CD4-positive, CD25-positive, alpha-beta regulatory T cell (primary cell): ENCODE measurements around the gene KIF6. TPM values are rescaled to one million over a fixed set of nuclear protein-coding genes. Genes with fewer than 3 reads are reported as not detected.

Source experiments
- ATAC-seq, 2 donors: fragments of 150-1000 bp; cut with Tn5 transposase; one replicate each; pipeline ENCODE4 v1.10.0; 2021; ENCODE audit warnings: low read depth in 2 of 2, moderate number of reproducible peaks in 2 of 2, moderate library complexity in 1 of 2
- DNase-seq, 3 donors: peaks; one replicate each; pipeline versions ENCODE4 v3.0.0 to v3.0.0-alpha.2; 2012 to 2022; ENCODE audit warnings: mixed read lengths in 1 of 3
- H3K27ac ChIP-seq: one replicate; pipeline ENCODE4 v1.7.0; 2013; ENCODE audit warnings: mild to moderate bottlenecking, low read length; ENCODE audit not compliant: insufficient read depth, poor library complexity, severe bottlenecking
- H3K27me3 ChIP-seq: one replicate; pipeline ENCODE4 v1.7.0; 2013; ENCODE audit warnings: low read length; ENCODE audit not compliant: control insufficient read depth, insufficient read depth
- H3K36me3 ChIP-seq: one replicate; pipeline ENCODE4 v1.7.0; 2013; ENCODE audit warnings: mild to moderate bottlenecking, low read length, moderate library complexity; ENCODE audit not compliant: control insufficient read depth, insufficient read depth
- H3K4me1 ChIP-seq: 2 replicates; pipeline ENCODE4 v1.7.0; 2013; ENCODE audit warnings: mild to moderate bottlenecking, low read length; ENCODE audit not compliant: insufficient read depth, control insufficient read depth, poor library complexity, severe bottlenecking
- H3K4me3 ChIP-seq: one replicate; pipeline ENCODE4 v1.7.0; 2013; ENCODE audit warnings: low read depth, mild to moderate bottlenecking, low read length, moderate library complexity
- H3K9me3 ChIP-seq, 2 experiments: 1 replicate in 1 of 2; 2 replicates in 1 of 2; pipeline ENCODE4 v1.7.0; 2013; ENCODE audit warnings: low read length in 2 of 2, mild to moderate bottlenecking in 1 of 2, moderate library complexity in 1 of 2; ENCODE audit not compliant: control insufficient read depth in 2 of 2
- H3K27ac Mint-ChIP-seq, 3 donors: one replicate each; pipeline ENCODE4 v1.8.0; 2020 to 2022; ENCODE audit warnings: mild to moderate bottlenecking in 3 of 3, mixed read lengths in 3 of 3, moderate library complexity in 2 of 3
- H3K27me3 Mint-ChIP-seq: one replicate; pipeline ENCODE4 v1.8.0; 2022; ENCODE audit warnings: mild to moderate bottlenecking, mixed read lengths
- H3K36me3 Mint-ChIP-seq: one replicate; pipeline ENCODE4 v1.8.0; 2020; ENCODE audit warnings: mixed read lengths
- H3K4me1 Mint-ChIP-seq, 4 donors: one replicate each; pipeline ENCODE4 v1.8.0; 2020 to 2022; ENCODE audit warnings: mixed read lengths in 4 of 4, mild to moderate bottlenecking in 1 of 4
- H3K4me3 Mint-ChIP-seq, 4 donors: one replicate each; pipeline ENCODE4 v1.8.0; 2020 to 2022; ENCODE audit warnings: mild to moderate bottlenecking in 4 of 4, mixed read lengths in 4 of 4, moderate library complexity in 3 of 4
- H3K9me3 Mint-ChIP-seq, 7 donors: one replicate each; pipeline ENCODE4 v1.8.0; 2020 to 2022; ENCODE audit warnings: mixed read lengths in 7 of 7, mild to moderate bottlenecking in 3 of 7, moderate library complexity in 2 of 7
- polyA plus RNA-seq, 4 donors: library from polyadenylated mRNA; unstranded; fragments of 300-500 nt; fragmentation: Illumina TruSeq; gene quantifications; one replicate each; pipeline ENCODE4 v1.2.3, GENCODE V29; 2021
- total RNA-seq: library from RNA; stranded (reverse); gene quantifications from one replicate; pipeline ENCODE4 v1.2.3, GENCODE V29; 2022

The KIF6 gene
- total and polyA plus RNA-seq, 5 donors from 2014 or later: not detected

DNA sequence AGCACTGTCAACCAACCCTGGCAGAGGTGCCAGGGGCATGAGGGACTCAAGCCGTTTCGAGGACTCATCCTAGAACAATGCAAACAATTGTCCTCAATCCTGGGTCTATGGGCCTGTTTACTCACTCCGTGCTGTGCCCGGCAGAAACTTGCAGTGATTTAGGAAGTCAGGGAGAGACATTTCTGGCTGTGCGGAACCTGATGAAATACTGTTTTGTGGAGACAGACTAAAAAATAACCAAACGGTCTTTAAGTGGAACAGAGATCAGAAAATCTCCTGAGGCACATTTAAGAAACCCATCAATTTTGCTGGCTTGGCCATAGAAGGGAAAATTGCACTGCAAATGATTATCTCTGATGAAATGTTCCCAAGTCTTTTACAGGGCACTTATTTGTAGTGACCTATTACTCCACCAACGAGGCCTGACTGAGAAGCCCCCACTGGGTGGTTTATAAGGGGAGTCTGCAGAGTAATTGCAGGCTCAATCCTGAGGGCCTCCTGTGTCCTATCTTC, 322.9 kb downstream of the KIF6 start:
- Mint-ChIP-seq H3K36me3 (no peaks in the 10 kb centered on the region), H3K9me3 (peaks cover 0 to 3% (median 0%) of the 10 kb centered on the region in 7 donors), H3K27ac (no peak overlapping the region), H3K4me1 (peaks cover 0 to 5% (median 0%) of the 10 kb centered on the region in 4 donors), H3K4me3 (no peak overlapping the region), H3K27me3 (peaks cover 4% of the 10 kb centered on the region)
- no peak for ATAC-seq
- H3K27ac ChIP-seq: no peak overlapping the region
- no peaks in the 10 kb centered on the region for H3K4me1 ChIP-seq
- H3K27me3 ChIP-seq: peaks cover 2% of the 10 kb centered on the region
- no peaks in the 10 kb centered on the region for H3K36me3 ChIP-seq
- no peak for DNase-seq
- no peaks in the 10 kb centered on the region for H3K9me3 ChIP-seq
- no peak overlapping the region for H3K4me3 ChIP-seq

DNA sequence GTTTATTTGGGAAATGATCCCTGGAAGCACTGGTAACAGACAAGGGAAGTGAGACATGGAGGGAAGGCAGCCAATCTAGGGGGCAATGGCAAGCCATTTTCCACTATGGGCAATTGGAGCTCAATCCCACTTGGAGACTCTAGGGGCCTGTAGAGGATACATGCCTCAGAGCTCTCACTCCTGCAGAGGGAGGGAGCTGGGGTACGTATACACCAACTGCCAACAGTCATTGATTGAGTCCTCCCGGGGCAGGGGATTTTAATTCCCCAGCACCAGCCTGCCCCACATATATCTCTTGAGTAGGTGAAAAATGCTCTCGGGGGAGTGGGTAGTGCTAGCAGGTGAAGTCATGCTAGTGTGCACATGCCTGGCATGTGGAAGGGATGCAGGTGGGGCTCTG, 323.8 kb downstream of the KIF6 start:
- H3K9me3 Mint-ChIP-seq: peaks cover 0 to 3% (median 0%) of the 10 kb centered on the region in 7 donors
- ATAC-seq (no peak), DNase-seq (no peak)
- Histone ChIP-seq H3K9me3 (no peaks in the 10 kb centered on the region), H3K27me3 (peaks cover 2% of the 10 kb centered on the region), H3K4me1 (no peaks in the 10 kb centered on the region), H3K4me3 (no peak overlapping the region), H3K36me3 (no peaks in the 10 kb centered on the region), H3K27ac (no peak overlapping the region)
- no peak overlapping the region for H3K27ac Mint-ChIP-seq
- no peaks in the 10 kb centered on the region for H3K36me3 Mint-ChIP-seq
- peaks cover 4% of the 10 kb centered on the region for H3K27me3 Mint-ChIP-seq
- H3K4me1 Mint-ChIP-seq: peaks cover 0 to 4% (median 0%) of the 10 kb centered on the region in 4 donors
- H3K4me3 Mint-ChIP-seq: no peak overlapping the region

DNA sequence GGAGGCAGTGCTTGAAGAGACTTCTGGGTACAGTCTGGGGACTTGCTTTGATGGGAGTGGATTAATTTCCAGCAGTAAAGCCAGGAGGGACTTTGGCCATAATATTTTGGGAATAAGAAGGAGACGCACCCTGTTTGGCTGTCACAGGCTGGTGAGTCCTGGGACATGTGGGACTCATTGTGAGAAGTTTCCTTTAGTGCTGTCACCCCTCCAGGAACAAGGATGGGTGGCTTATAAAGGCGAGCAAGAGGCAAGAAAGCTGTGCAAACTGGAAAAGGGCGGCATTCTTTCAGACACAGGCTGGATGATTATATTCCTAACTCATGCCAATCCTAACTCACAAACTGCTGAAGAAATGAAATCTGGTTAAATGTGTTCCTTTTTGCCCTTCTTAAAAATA, 325.2 kb downstream of the KIF6 start:
- Mint-ChIP-seq H3K9me3 (peaks cover 0 to 1% (median 0%) of the 10 kb centered on the region in 7 donors), H3K4me3 (no peak overlapping the region), H3K36me3 (no peaks in the 10 kb centered on the region), H3K4me1 (no peaks in the 10 kb centered on the region), H3K27me3 (peaks cover 8% of the 10 kb centered on the region), H3K27ac (no peak overlapping the region)
- ATAC-seq (no peak), DNase-seq (no peak)
- Histone ChIP-seq H3K27me3 (no peaks in the 10 kb centered on the region), H3K4me3 (no peak overlapping the region), H3K36me3 (no peaks in the 10 kb centered on the region), H3K4me1 (no peaks in the 10 kb centered on the region), H3K9me3 (no peaks in the 10 kb centered on the region), H3K27ac (no peak overlapping the region)

DNA sequence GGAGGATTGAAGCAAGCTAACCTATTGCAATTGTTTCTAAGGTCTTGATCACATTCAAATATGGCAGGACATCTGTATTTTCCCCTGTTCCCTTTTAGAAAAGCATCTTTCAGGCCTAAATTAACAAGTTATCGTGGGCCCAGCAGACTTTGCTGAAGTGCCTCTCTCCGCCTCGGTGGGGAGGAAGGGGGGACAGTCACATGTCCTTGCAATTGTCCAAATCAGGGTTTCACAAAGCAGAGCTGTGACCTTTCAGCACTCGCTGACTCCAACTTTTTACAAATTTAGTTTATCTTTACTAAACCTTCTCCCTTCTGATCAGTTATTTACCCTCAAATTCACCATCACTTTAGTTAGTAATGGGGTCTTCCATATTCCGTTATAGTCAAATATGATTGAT, 328.4 kb downstream of the KIF6 start:
- Mint-ChIP-seq H3K9me3 (peaks cover 0 to 1% (median 0%) of the 10 kb centered on the region in 7 donors), H3K36me3 (no peaks in the 10 kb centered on the region), H3K4me3 (no peak overlapping the region), H3K27me3 (peaks cover 4% of the 10 kb centered on the region), H3K27ac (no peak overlapping the region), H3K4me1 (no peaks in the 10 kb centered on the region)
- Histone ChIP-seq H3K4me1 (no peaks in the 10 kb centered on the region), H3K27ac (no peak overlapping the region), H3K36me3 (no peaks in the 10 kb centered on the region), H3K4me3 (no peak overlapping the region), H3K27me3 (no peaks in the 10 kb centered on the region), H3K9me3 (no peaks in the 10 kb centered on the region)
- ATAC-seq (no peak), DNase-seq (no peak)

DNA sequence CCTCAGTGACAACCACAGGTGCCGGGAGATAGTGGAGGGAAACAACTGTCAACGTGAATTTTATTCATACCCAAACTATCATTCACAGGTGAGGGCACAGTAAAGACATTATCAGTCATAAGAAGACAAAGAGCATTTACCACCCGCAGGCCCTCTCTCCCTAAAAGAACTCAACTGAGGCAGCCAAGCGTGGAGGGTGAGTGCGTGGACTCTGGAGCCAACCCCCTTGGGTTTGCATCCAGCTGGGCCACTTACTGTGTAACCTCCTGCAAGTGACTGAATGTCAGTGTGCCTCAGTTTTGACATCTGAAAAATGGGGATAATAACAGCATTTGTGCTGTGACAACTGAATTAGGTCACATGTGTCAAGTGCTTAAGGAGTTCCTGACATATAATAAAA, 332.1 kb downstream of the KIF6 start:
- no peak overlapping the region for H3K27ac ChIP-seq
- H3K4me1 Mint-ChIP-seq: no peaks in the 10 kb centered on the region
- no peak overlapping the region for H3K27ac Mint-ChIP-seq
- no peak overlapping the region for H3K4me3 Mint-ChIP-seq
- DNase-seq (no peak), ATAC-seq (no peak)
- H3K36me3 ChIP-seq: no peaks in the 10 kb centered on the region
- H3K27me3 Mint-ChIP-seq: peaks cover 4% of the 10 kb centered on the region
- H3K9me3 ChIP-seq: no peaks in the 10 kb centered on the region
- no peaks in the 10 kb centered on the region for H3K9me3 Mint-ChIP-seq
- no peaks in the 10 kb centered on the region for H3K36me3 Mint-ChIP-seq
- no peaks in the 10 kb centered on the region for H3K27me3 ChIP-seq
- H3K4me1 ChIP-seq: no peaks in the 10 kb centered on the region
- H3K4me3 ChIP-seq: no peak overlapping the region

DNA sequence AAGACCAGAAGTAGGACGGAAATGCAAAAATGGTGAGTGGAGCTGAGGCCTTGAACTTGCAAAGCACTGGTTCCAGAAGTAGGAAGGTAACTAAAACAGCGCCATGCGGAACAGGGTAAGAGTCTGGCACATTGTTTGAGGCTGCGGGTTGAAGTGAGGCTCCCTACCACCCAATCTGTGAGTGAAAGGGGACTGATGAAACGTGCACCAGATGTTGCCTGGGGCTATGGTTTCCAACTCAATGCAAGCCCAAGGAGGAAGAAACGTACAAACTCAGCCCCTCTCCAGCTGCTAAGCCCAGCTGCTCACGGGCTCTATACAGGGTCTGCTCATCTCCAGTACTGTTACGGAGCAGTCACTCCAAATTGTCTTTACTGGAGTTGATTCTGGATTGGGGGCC, 334.0 kb downstream of the KIF6 start:
- H3K4me3 ChIP-seq: no peak overlapping the region
- Mint-ChIP-seq H3K36me3 (no peaks in the 10 kb centered on the region), H3K9me3 (peaks cover 0 to under 1% (median 0%) of the 10 kb centered on the region in 7 donors), H3K4me1 (no peaks in the 10 kb centered on the region), H3K27ac (no peak overlapping the region), H3K4me3 (no peak overlapping the region), H3K27me3 (peaks cover 4% of the 10 kb centered on the region)
- DNase-seq: no peak
- no peaks in the 10 kb centered on the region for H3K4me1 ChIP-seq
- no peaks in the 10 kb centered on the region for H3K9me3 ChIP-seq
- no peaks in the 10 kb centered on the region for H3K27me3 ChIP-seq
- no peaks in the 10 kb centered on the region for H3K36me3 ChIP-seq
- ATAC-seq: no peak
- H3K27ac ChIP-seq: no peak overlapping the region

DNA sequence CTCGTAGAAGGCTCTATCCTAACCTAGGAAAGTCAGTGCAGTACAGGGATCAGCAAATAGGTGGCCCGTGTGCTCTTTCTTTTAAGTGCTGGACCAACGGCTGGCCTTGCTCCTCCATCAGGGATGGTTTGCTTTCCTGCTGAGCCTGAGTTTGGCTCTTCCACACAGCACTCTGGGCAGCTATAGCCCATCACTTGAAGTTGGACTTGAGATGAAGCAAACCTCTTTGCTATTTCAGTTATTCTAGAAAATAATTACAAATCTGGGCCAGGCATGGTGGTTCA, 335.8 kb downstream of the KIF6 start:
- Mint-ChIP-seq H3K27me3 (no peaks in the 10 kb centered on the region), H3K9me3 (peaks cover 0 to 2% (median 0%) of the 10 kb centered on the region in 7 donors), H3K4me1 (no peaks in the 10 kb centered on the region)

DNA sequence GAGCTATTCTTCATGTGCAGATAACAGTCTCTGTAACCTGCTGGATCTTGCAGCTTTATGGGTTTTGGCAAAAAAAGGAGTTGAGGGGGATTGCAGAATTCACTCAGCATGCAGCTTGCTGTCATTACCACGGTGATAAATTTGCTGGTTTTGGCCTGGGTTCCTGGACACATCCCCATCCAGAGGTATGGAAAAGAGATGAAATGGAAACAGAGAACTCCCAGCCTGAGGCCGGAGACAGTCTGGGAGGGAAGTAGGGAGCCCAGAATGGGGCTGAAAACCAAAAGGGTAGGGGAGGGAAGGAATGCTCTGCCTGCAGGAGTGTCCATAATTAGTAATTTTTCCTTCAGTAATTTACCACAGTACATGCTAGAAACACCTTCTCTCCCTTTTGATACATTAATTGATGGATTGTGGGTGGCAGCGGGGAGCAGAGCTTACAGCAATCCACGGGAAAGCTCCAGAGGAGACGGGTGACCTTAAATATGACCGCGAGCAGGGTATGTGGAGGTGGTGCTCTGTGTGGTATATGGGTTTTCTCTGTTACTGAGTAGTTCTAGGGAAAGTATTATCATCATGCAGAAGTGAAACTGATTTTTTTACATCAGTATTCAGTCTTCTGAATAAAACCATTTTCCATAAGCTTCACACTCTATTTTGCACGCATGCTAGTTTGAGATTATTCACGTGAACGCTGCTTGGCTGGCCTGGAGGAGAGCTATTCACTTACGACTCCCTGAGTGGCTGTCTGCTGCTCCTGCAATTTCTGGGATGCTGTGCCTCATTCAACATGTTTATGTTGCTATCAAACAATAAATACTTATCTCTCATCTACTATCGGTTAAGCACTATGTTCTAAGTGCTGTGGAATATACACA, 336.4 kb downstream of the KIF6 start:
- Histone ChIP-seq H3K4me3 (no peak overlapping the region), H3K4me1 (no peaks in the 10 kb centered on the region), H3K27me3 (no peaks in the 10 kb centered on the region), H3K9me3 (no peaks in the 10 kb centered on the region), H3K27ac (no peak overlapping the region), H3K36me3 (no peaks in the 10 kb centered on the region)
- Mint-ChIP-seq H3K9me3 (peaks cover 0 to 2% (median 0%) of the 10 kb centered on the region in 7 donors), H3K36me3 (no peaks in the 10 kb centered on the region), H3K27me3 (no peaks in the 10 kb centered on the region), H3K27ac (no peak overlapping the region), H3K4me1 (no peaks in the 10 kb centered on the region), H3K4me3 (no peak overlapping the region)
- ATAC-seq (no peak), DNase-seq (no peak)

More for the DNA sequence above, 335.8 kb downstream of the KIF6 start:
- Mint-ChIP-seq H3K36me3 (no peaks in the 10 kb centered on the region), H3K27ac (no peak overlapping the region), H3K4me3 (no peak overlapping the region)
- H3K9me3 ChIP-seq: no peaks in the 10 kb centered on the region
- no peak for DNase-seq
- no peak overlapping the region for H3K27ac ChIP-seq
- no peaks in the 10 kb centered on the region for H3K4me1 ChIP-seq
- H3K36me3 ChIP-seq: no peaks in the 10 kb centered on the region
- H3K4me3 ChIP-seq: no peak overlapping the region
- no peaks in the 10 kb centered on the region for H3K27me3 ChIP-seq
- no peak for ATAC-seq
